IMR-90 (cell line): ENCODE results near the gene C4B.
"Not testable (repeated sequence)": the region's sequence is repeated elsewhere in the genome, so short reads cannot be mapped to it uniquely, and the experiment has no call there.

Source experiments
- CEBPB ChIP-seq: IDR thresholded peaks from 2 replicates; pipeline ENCODE4 v1.6.1; 2012; ENCODE audit warnings: low read depth, low read length, improper control_type of control experiment
- CHD1 ChIP-seq: IDR thresholded peaks from 2 replicates; pipeline ENCODE4 v1.6.1; 2012; ENCODE audit warnings: low read depth, low read length, improper control_type of control experiment
- CTCF ChIP-seq: conservative IDR thresholded peaks from 2 replicates; pipeline ENCODE4 v1.5.1; 2012; ENCODE audit warnings: mild to moderate bottlenecking, low read depth, low read length, improper control_type of control experiment
- ELK1 ChIP-seq: fragments of 150-350 bp; IDR thresholded peaks from 2 replicates; pipeline ENCODE4 v1.6.1; 2016; ENCODE audit warnings: low read depth, mild to moderate bottlenecking, low read length, moderate library complexity, borderline replicate concordance
- MAFK ChIP-seq: IDR thresholded peaks from 2 replicates; pipeline ENCODE4 v1.6.1; 2012; ENCODE audit warnings: low read depth, low read length, improper control_type of control experiment
- POLR2A ChIP-seq: IDR thresholded peaks from 2 replicates; pipeline ENCODE4 v1.6.1; 2012; ENCODE audit warnings: mild to moderate bottlenecking, low read depth, low read length
- RAD21 ChIP-seq: IDR thresholded peaks from 2 replicates; pipeline ENCODE4 v1.6.1; 2012; ENCODE audit warnings: low read length, improper control_type of control experiment
- RCOR1 ChIP-seq: IDR thresholded peaks from 2 replicates; pipeline ENCODE4 v1.6.1; 2012; ENCODE audit warnings: mild to moderate bottlenecking, low read length, improper control_type of control experiment; ENCODE audit not compliant: insufficient replicate concordance

GRCh38 chr6:32010856-32011530 is 3.6 kb upstream of the C4B start:
- not testable (repeated sequence) for TF ChIP-seq RCOR1, CTCF, CEBPB, MAFK, ELK1, POLR2A, CHD1, RAD21
